Measurements from ENCODE around the gene NRSN2.

GRCh38 chr20:366719-367485 lies 20.0 kb downstream of the NRSN2 start:
- TF ChIP-seq CTCF (IDR thresholded peaks at IDR 0.05) (no peak), POLR2A (IDR thresholded peaks at IDR 0.05) (no peak)
